Osteocyte (in vitro differentiated cells): Measurements from ENCODE around the gene ZNF443. TPM values are rescaled to one million over a fixed set of nuclear protein-coding genes. Genes with fewer than 3 reads are reported as not detected.
"Not testable (repeated sequence)": the region's sequence is repeated elsewhere in the genome, so short reads cannot be mapped to it uniquely, and the experiment has no call there.

Source experiments
- DNase-seq: peaks from one replicate; pipeline ENCODE4 v3.0.0; 2021; ENCODE audit warnings: mixed read lengths; ENCODE audit not compliant: unreplicated experiment; ENCODE audit errors: extremely low spot score
- H3K27ac Mint-ChIP-seq: one replicate; pipeline ENCODE4 v1.8.0; 2021; ENCODE audit warnings: mild to moderate bottlenecking, mixed read lengths; ENCODE audit not compliant: unreplicated experiment
- H3K27me3 Mint-ChIP-seq: one replicate; pipeline ENCODE4 v1.8.0; 2021; ENCODE audit warnings: mixed read lengths; ENCODE audit not compliant: unreplicated experiment
- H3K36me3 Mint-ChIP-seq: one replicate; pipeline ENCODE4 v1.8.0; 2021; ENCODE audit warnings: mixed read lengths; ENCODE audit not compliant: unreplicated experiment
- H3K4me1 Mint-ChIP-seq: one replicate; pipeline ENCODE4 v1.8.0; 2021; ENCODE audit warnings: mixed read lengths; ENCODE audit not compliant: unreplicated experiment
- H3K4me3 Mint-ChIP-seq: one replicate; pipeline ENCODE4 v1.8.0; 2021; ENCODE audit warnings: mild to moderate bottlenecking, moderate library complexity, mixed read lengths; ENCODE audit not compliant: unreplicated experiment
- H3K9me3 Mint-ChIP-seq: one replicate; pipeline ENCODE4 v1.8.0; 2021; ENCODE audit warnings: mixed read lengths; ENCODE audit not compliant: unreplicated experiment
- CTCF ChIP-seq: fragments of 200-600 bp; sonication (generic); IDR thresholded peaks from 2 replicates; pipeline ENCODE4 v1.5.0; 2021; ENCODE audit warnings: antibody characterized with exemption, mild to moderate bottlenecking, moderate library complexity
- total RNA-seq: library from RNA; stranded (reverse); gene quantifications from 2 replicates; pipeline ENCODE4 v1.2.1, GENCODE V29; 2021

Gene ZNF443
- total RNA-seq, 1 donor from 2014 or later: 1.7 TPM

GRCh38 chr19:12484011-12484370 lies 43.2 kb upstream of the ZNF443 start:
- no peak for TF ChIP-seq CTCF
- peak overlapping the region; percentile 92 for H3K4me3 Mint-ChIP-seq
- H3K9me3 Mint-ChIP-seq: no peaks in the 10 kb centered on the region
- no peaks in the 10 kb centered on the region for H3K27me3 Mint-ChIP-seq
- DNase-seq: no peak
- H3K4me1 Mint-ChIP-seq: peaks cover 26% of the 10 kb centered on the region
- H3K27ac Mint-ChIP-seq: peak overlapping the region; percentile 97
- no peaks in the 10 kb centered on the region for H3K36me3 Mint-ChIP-seq

GRCh38 chr19:12482509-12482886 lies 41.7 kb upstream of the ZNF443 start:
- no peak for TF ChIP-seq CTCF
- Mint-ChIP-seq H3K9me3 (no peaks in the 10 kb centered on the region), H3K4me3 (no peak overlapping the region), H3K27ac (no peak overlapping the region), H3K27me3 (no peaks in the 10 kb centered on the region), H3K36me3 (no peaks in the 10 kb centered on the region), H3K4me1 (peaks cover 26% of the 10 kb centered on the region)
- DNase-seq: no peak

GRCh38 chr19:12481781-12482508 lies 41.1 kb upstream of the ZNF443 start:
- Mint-ChIP-seq H3K4me1 (peaks cover 26% of the 10 kb centered on the region), H3K27ac (no peak overlapping the region), H3K9me3 (no peaks in the 10 kb centered on the region)

GRCh38 chr19:12478234-12478941 lies 37.6 kb upstream of the ZNF443 start:
- H3K4me3 Mint-ChIP-seq: no peak overlapping the region
- H3K36me3 Mint-ChIP-seq: peaks cover 11% of the 10 kb centered on the region

More at GRCh38 chr19:12481781-12482508, 41.1 kb upstream of the ZNF443 start:
- TF ChIP-seq CTCF: no peak
- Mint-ChIP-seq H3K27me3 (no peaks in the 10 kb centered on the region), H3K36me3 (no peaks in the 10 kb centered on the region), H3K4me3 (no peak overlapping the region)
- DNase-seq: no peak

GRCh38 chr19:12467651-12468050 lies 26.8 kb upstream of the ZNF443 start:
- not testable (repeated sequence) for DNase-seq, H3K27ac Mint-ChIP-seq, H3K4me1 Mint-ChIP-seq, H3K4me3 Mint-ChIP-seq, H3K27me3 Mint-ChIP-seq
- H3K36me3 Mint-ChIP-seq: peaks cover 60% of the 10 kb centered on the region
- peaks cover 28% of the 10 kb centered on the region for H3K9me3 Mint-ChIP-seq

More at GRCh38 chr19:12478234-12478941, 37.6 kb upstream of the ZNF443 start:
- no peak for DNase-seq
- peaks cover 14% of the 10 kb centered on the region for H3K9me3 Mint-ChIP-seq
- H3K27ac Mint-ChIP-seq: no peak overlapping the region
- H3K4me1 Mint-ChIP-seq: peaks cover 13% of the 10 kb centered on the region
- no peak for TF ChIP-seq CTCF
- no peaks in the 10 kb centered on the region for H3K27me3 Mint-ChIP-seq
